NOMO-1 (cell line): ENCODE data around the gene TRIM24.
"Not testable (repeated sequence)": the region's sequence is repeated elsewhere in the genome, so short reads cannot be mapped to it uniquely, and the experiment has no call there.

Experiments
- DNase-seq, 2 experiments: peaks; one replicate each; lab custom pipeline; 2025; ENCODE audit not compliant: unreplicated experiment in 2 of 2; lab: John Stamatoyannopoulos, UW

Gene TRIM24

DNA sequence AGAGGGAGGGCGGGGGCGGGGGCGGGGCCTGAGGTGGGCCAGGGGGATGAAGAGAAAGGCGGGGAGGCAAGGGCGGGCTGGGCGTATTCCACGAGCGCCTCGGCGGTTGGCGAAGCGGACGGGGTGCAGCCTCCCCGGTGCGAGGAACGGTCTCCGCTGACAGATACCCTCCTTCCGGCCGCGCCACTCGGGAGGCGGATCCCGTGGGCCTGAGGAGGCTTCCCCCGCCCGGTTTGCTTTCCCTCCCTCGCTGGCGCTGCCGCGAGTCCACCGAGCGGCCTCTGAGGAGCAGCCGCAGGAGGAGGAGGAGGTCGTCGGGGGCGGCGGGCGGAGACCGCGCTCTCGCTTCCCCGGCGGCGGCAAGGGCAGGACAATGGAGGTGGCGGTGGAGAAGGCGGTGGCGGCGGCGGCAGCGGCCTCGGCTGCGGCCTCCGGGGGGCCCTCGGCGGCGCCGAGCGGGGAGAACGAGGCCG lies at the start of gene TRIM24:
TRIM24 (plus strand) TSS at position 84 of the 473 bp plus-strand sequence; CDS start at position 374, 290 bp downstream.
- peak in 1 of 2 experiments; percentile 89 for DNase-seq

DNA sequence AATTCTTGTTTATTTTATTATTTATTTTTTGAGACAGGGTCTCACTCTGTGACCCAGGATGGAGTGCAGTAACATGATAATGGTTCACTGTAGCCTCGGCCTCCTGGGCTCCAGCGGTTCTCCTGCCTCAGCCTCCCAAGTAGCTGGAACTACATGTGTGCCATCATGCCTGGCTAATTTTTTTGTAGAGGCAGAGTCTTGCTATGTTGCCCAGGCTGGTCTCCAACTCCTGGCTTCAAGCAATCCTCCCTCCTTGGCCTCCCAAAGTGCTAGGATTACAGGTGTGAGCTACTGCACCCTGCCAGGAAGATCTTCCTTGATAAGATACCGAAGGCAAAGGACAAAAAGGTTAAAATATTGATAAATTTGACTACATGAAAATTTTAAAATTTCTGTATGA lies 48.0 kb upstream of the TRIM24 start:
- not testable (repeated sequence) for DNase-seq

DNA sequence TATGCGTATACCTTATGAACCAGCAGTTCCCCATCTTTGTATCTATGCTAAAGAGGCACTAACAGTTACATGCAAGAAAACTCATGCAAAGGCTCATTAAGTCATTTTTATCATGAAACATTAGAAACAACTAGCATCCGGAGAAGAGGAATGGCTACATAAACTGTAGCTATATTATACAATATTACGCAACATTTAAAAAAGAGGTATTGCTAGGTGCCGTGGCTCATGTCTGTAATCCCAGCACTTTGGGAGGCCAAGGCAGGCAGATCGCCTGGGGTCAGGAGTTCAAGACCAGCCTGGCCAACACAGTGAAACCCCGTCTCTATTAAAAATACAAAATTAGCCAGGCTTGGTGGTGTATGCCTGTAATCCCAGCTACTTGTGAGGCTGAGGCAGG lies 47.1 kb upstream of the TRIM24 start:
- DNase-seq = not testable (repeated sequence)

DNA sequence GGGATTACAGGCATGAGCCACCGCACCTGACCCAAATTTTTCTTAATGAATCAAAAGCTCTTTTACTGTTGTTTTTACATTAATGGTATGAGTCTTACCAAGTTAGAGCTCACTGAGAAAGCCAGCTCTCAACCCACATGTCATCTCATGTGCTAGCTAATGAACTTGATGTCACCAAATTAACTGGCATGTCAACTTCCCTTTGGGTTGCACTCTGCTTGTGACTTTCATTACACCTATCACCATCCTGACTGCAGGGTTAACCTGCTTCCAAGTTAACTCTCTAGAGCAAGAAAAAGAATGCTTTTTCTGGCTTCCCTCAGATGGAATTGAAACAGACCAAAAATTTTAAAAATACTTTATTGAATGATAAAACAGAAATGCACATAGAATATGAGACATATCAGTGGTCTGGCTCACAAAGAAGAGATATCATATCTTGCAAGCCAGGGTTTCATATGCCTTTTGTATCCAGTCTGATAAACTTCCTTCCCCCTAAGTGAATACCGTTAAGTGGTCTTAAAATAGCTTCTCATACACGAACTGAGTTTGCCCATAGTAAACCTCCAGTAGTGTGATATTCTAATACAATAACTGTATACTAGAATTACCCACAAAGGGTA lies 42.9 kb upstream of the TRIM24 start:
- DNase-seq = no peak

DNA sequence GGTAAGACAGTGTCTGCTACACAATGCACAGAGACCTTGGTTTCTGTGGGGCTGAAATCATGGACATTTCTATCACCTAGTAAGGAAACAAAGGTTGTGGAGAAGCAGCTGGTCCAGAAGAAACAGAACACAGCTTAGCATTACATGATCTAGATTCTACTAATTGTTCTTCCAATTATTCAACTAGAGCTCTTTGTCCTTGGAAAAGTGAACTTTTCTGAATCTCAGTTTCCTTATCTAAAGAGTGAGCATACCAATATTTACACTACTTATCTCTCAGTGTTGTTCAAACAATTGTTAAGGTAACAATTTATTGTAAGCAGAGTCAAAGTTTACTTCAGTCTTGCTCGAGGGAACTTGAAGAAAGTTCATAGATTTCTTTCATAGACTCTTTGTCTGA lies 42.3 kb upstream of the TRIM24 start:
- DNase-seq = no peak

DNA sequence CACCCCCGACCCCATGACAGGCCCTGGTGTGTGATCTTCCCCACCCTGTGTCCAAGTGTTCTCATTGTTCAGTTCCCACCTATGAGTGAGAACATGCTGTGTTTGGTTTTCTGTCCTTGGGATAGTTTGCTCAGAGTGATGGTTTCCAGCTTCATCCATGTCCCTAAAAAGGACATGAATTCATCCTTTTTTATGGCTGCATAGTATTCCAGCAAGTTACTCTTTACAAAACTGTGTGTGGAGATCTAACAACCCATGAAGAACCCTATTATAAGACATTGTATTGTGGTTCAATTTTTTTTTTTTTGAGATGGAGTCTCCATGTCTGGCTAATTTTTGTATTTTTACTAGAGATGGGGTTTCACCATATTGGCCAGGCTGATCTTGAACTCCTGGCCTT lies 41.7 kb upstream of the TRIM24 start:
- not testable (repeated sequence) for DNase-seq

DNA sequence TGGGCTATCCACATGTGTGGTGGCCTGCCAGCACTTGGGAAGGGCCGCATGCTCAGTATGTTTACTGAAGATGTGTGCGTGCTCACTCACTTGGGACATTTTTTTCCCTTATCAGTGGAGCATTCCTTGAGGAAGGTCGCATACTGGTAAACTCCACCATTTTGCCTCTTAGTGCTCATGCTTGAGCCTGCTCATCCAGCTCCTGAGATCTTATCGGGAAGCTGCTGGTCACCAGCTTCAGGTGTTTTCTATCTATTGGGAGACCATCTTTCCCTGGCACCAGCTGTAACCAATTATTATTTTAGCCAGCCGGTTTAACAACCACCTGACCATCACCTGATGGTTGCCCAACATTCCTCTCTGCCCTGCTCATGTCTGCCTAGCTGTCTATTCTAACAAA lies 35.0 kb upstream of the TRIM24 start:
- no peak for DNase-seq

DNA sequence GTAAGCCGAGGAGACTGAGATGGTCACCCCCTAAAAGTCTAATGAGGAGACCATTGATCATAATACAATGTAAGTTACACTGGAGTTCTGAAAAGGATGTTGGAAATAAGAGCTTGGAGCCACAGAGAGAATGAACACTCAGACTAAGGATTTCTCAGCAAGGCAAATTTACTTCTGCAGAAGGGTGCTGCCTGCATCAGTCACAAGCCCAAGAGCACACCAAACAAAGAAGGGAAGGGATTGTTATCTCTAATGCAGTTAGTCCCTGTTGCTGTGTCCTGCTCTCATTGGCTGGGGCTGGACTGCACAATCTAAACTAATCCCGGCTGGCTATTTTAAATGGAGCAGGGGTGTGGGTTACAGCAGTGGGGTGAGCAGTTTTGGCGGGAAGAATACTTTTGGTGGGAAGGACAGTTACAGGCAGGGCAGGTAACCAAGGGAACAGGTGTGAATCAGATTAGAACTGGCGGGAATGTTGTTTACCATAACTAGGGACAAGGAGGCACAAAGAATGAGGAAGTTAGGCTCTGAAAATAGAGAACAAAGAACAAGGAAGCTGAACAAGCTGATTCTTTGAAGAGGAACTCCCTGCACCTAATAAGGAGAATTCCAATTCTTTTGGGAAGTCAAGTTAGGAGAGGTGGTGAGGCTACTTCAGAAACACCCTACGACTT lies 30.3 kb upstream of the TRIM24 start:
- DNase-seq = no peak

DNA sequence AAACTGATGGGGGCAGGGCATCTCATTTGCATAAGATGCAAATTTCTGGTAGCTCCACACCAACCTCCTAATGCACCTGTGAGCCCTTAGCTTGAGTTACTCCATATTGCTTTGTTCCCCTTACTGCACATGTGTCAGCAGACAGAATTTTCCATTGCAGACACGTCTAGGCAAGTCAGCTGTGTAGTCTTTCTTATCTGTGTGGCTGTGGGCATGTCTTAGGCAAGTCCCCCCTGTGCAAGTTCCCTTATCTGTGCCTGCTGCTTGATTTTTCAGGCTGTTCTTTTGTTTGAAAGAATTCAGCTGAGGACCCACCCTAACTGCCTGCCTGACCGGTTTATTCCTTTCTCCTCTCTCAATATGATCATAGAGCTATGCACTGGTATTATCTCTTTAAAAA lies 28.5 kb upstream of the TRIM24 start:
- DNase-seq = no peak

DNA sequence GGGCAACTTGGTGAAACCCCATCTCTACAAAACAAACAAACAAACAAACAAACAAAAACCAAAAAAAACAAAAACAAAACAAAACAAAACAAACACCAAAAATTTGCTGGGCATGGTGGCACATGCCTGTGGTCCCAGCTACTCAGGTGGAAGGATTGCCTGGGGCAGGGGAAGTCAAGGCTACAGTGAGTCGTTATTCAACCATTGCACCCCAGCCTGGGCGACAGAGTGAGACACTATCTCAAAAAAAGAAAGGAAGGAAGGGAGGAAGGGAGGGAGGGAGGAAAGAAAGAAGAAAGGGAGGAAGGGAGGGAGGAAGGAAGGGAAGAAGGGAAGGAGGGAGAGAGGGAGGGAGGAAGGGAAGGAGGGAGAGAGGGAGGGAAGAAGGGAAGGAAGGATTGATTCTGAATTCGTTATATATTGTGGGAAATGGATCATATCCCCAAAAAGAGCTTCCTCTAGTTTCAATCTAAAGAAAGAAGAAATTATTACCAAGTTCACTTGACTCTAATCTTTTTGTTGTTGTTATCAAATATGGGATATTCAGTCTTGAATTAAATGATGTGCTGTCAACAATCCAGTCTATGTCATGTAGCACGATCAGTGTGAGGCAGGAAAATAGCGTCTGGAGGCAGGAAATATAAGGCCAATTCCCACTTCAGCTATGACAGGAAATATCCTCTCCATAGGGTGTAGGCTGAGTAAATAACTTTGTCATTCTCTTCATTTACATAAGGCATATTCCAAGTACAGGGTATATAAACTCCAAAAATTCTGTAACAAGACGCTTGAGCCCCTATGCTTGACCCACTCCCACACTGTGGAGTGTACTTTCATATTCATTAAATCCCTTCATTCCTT lies 26.2 kb upstream of the TRIM24 start:
- no peak for DNase-seq

DNA sequence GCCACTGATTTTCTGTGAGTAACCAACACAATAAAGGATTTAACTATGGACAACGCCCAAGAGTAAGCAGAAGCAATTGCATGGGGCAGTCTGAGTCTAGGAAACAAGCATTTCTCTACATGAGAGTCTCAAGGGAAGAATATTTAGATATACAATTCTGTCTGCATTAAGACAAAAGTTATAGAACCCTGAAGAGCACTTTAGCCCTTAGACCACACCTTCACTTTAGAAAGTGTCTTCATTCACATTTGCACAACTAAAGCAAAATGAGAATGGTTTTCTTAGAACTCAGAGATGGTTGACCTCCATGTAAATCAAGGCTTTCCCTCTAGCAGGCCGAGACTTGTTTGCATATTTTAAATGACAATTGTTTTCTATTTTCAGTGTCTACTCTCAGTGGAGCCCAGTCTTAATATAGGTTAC lies 25.5 kb upstream of the TRIM24 start:
- no peak for DNase-seq

DNA sequence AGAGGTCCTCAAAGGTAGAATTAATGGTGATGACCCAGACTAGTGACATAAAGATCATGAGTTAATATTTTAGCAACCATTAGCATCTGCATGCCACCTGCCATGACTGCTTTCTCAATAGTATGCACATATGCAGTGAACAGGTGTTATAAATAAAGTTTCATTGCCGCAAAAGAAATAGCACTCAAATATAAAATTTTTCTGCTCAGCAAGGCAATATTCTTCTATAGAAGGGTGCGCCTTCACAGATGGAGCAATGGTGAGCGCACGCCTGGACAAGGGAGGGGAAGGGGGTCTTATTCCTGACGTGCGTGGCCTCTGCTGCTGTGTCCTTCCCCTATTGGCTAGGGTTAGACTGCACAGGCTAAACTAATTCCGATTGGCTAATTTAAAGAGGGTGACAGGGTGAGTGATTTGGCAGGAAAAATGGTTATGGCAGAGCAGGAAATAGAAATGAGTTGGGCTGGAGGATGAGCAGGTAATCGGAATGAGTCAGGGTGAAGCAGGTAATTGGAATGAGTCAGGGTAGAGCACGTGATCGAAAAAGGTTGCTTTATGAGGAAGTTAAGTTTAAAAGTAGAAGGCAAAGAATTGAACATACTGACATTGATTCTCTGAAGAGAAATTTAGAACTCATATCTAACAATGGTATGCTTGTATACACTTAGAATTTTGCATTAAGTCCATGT lies 24.7 kb upstream of the TRIM24 start:
- no peak for DNase-seq

DNA sequence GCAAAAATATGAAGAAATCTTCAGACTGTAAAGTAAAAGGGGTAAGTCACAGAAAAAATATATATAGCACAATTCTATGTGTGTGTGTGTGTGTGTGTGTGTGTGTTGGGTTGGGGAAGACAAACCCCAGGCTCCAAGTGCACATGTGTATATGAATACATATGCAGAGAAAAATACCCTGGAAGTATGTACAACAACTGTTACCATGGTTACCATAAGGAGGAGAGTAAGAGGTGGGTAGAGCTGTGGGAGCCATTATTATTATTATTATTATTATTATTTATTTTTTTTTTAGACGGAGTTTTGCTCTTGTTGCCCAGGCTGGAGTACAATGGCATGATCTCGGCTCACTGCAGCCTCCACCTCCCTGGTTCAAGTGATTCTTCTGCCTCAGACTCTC lies 23.7 kb upstream of the TRIM24 start:
- DNase-seq = no peak

DNA sequence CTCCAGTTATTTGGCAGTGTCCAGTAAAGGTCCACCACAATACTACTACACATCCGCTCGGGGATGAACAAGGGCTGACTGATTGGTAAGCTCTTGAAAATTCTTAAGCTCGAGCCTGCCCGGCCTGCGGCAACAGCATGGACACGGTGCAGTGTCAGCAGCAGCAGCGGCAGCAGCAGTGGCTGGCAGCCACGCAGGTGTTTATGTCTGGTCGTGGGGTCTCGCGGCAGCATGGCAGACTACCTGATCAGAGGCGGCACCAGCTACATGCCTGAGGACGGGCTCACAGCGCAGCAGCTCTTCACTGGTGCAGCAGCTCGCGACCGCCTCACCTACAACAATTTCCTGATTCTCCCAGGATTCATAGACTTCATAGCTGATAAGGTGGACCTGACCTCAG lies 19.6 kb upstream of the TRIM24 start:
- DNase-seq = no peak

DNA sequence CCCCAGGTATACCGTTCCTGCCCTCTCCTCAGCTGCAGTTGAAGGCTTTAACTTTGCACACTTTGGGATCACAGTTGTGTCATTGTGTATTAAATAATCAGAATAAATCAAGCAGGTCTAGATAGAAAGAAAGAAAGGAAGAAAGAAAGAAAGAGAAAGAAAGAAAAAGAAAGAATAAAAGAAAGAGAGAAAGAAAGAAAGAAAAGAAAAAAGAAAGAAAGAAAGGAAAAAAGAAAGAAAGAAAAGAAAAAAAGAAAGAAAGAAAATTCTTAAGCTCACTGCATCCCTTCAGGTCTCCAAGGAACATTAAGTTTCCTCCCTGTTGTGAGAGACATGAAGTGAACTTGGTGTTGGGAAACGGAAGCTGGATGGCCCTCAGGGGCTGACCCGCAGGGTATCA lies 17.2 kb upstream of the TRIM24 start:
- DNase-seq = no peak

DNA sequence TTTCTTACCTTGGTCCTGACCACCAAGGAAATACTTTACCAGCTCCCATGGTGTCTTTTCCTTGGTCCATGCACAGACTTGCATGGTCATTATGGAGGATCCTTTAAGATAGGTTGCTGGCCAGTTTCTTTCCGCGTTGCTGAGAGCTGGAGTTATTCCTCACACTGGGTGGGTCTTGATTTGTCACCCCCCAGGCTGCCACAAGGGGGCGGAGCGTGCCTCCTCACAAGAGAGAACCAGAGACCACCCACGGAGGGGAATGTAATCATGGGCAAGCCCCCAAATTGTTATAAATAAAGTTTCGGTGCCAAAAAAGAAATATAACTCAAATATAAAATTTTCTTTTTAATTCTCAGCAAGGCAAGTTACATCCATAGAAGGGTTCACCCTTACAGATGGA lies 10.5 kb upstream of the TRIM24 start:
- DNase-seq = no peak

DNA sequence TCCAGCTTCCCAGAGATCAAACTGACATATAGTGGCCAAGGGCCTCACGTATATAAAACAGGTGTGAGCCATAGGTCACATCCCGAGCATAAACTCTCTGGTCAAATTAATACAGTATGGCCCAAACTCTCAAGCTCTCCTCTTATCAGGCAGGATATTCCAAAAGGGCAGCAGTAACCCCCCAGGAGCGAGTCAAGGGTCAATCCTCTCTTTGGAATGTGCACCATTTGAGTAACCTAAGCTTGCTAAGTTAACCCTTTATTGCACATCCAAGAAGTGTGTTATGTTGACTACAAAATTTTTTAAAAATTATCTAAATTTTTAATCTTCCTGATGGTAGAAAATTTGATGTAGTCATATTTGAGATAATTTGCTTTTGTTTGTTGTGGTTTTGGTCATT lies 4.5 kb upstream of the TRIM24 start:
- DNase-seq = no peak

DNA sequence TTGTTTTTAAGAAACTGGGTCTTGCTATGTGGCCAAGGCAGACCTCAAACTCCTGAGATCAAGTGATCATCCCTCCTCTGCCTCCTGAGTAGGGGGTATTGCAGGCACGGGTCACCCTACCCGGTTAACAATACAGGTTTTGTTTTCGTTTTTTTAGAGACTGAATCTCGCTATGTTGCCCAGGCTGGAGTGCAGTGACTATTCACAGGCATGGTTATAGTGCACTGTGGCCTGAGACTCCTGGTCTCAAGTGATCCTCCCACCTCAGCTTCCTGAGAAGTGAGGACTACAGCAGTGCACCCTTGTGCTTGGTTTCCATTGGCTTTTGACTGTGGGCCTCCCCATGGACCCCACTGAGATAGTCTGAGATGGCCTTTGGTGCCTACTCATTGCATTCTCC lies 3.8 kb upstream of the TRIM24 start:
- no peak for DNase-seq

DNA sequence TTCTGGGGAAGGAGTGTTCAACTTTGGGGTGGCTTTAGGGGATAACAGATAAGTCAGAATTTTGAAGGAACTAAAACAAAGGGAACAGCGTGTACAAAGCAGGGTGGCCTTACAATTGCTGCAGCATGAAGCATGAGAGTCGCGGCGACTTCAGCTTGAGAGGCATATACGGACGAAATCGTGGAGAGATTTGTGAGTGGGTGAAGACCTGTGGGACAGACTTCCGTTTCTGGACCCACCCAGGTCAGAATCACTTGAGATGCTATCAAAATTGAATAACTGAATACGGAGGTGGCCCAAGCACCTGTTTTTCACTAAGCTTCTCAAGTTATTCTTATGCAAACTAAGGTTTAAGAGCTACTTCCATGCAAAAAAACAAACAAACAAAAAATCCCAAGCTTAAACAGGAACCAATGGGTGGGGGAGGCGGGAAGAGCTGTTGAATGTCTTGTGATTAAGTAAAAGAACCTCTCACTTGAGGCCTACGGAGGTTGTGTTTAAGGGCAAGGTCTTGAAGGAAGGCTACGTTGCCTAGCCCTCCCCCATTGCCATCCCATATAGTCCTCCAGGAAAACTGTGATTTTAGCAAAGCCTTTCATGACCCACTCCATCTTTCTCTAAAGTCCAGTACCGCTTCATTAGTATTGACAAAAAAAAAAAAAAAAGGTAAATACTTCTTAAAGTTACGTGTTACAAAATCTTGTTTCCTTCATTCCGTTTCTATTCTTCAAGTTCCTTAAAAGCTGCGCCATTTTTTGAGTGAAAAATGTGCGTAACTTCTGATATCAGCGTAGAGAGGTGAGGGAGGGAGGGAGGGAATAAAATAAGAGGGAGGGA lies 1.3 kb upstream of the TRIM24 start:
- DNase-seq = peak; percentile 9 to 30
